NB4 (cell line): ENCODE results near the gene ELP5.

Experiments
- CTCF ChIP-seq: IDR thresholded peaks from one replicate; pipeline ENCODE4 v1.5.1; 2012; ENCODE audit warnings: low read depth, low read length
- MYC ChIP-seq: IDR thresholded peaks from 2 replicates; pipeline ENCODE4 v1.6.1; 2011; ENCODE audit warnings: low read depth, low read length

DNA sequence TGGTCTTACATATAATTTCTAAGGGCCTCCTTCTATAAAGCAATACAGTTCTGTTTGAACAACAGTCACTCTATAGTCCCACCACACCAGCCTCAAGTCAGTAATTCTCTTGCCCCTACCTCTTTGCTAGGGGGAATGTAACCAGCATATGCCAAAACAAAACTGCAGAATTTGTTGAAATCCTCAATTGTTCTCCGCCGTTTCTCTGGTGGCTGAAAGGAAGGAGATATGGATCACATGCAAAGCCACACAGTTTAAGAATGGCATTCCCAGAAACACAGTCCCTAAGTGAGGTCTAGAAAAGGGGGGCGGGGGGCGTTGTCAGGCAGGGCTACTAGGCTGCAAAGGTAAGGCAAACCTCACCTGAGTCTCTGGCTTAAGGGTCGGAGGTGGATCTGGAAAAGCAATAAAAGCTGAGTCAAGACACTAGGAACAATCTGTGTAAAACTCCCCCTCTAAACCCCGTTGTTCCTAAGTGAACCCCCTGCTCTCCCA lies 14.7 kb upstream of the ELP5 start:
- TF ChIP-seq CTCF (no peak), MYC (no peak)
